Right lobe of liver (tissue), 6 donors: ENCODE data around the gene ECI1. TPM values are rescaled to one million over a fixed set of nuclear protein-coding genes. Genes with fewer than 3 reads are reported as not detected.

Experiments
- ATAC-seq, 4 donors: fragments of 200-7000 bp; cut with Tn5 transposase; one replicate each; pipeline ENCODE4 v1.9.1; 2020; ENCODE audit warnings: mild to moderate bottlenecking in 4 of 4, moderate library complexity in 4 of 4
- DNase-seq, 3 donors: peaks; one replicate each; pipeline ENCODE4 v3.0.0-alpha.2; 2020
- H3K27ac ChIP-seq, 3 donors: fragments of 200-600 bp; one replicate each; pipeline ENCODE4 v1.8.0; 2022
- H3K27me3 ChIP-seq, 2 donors: fragments of 200-600 bp; one replicate each; pipeline ENCODE4 v1.8.0; 2022
- H3K36me3 ChIP-seq, 4 donors: fragments of 200-600 bp; sonication (generic) in 1 of 4; one replicate each; pipeline versions ENCODE4 v1.5.1 to v1.8.0; 2017 to 2022; ENCODE audit warnings: control low read depth in 1 of 4
- H3K4me1 ChIP-seq, 4 donors: fragments of 200-600 bp; sonication (generic) in 1 of 4; one replicate each; pipeline versions ENCODE4 v1.5.1 to v1.8.0; 2017 to 2022; ENCODE audit warnings: control low read depth in 1 of 4
- H3K4me3 ChIP-seq, 3 donors: fragments of 200-600 bp; one replicate each; pipeline ENCODE4 v1.8.0; 2022
- H3K9me3 ChIP-seq, 4 donors: fragments of 200-600 bp; sonication (generic) in 1 of 4; one replicate each; pipeline versions ENCODE4 v1.5.1 to v1.8.0; 2017 to 2022; ENCODE audit warnings: control low read depth in 1 of 4
- CTCF ChIP-seq, 4 donors: fragments of 200-600 bp in 3 of 4; fragments of 450-650 bp in 1 of 4; IDR thresholded peaks; one replicate each; pipeline versions ENCODE4 v1.5.1 to v1.8.0; 2016 to 2022; ENCODE audit warnings: antibody characterized with exemption in 4 of 4, mild to moderate bottlenecking in 2 of 4
- POLR2A ChIP-seq: fragments of 450-650 bp; IDR thresholded peaks from one replicate; pipeline ENCODE4 v1.6.1; 2017; ENCODE audit warnings: antibody characterized with exemption, mild to moderate bottlenecking
- WGBS: methylation state at CpG from one replicate; pipeline ENCODE4 v1.1.6; 2018; ENCODE audit warnings: low coverage, low lambda C conversion rate; ENCODE audit not compliant: insufficient coverage; ENCODE audit errors: missing lambda C conversion rate; 5-methylcytosine and 5-hydroxymethylcytosine counted together
- intact Hi-C, 2 donors: fragments of 100-400 bp; cut with DNase I; formaldehyde crosslinking; loops; one replicate each; pipeline versions ENCODE4 v1.11.2 to v1.14.1; 2022
- total RNA-seq, 6 experiments: library from RNA; depleted of rRNA in 2 of 6; stranded (reverse); fragments of >200 nt in 2 of 6; fragmentation: NEBNext Ultra II Directional in 3 of 6; extraction: Animal tissue kit (Norgen Biotek cat#: 25700) in 3 of 6; gene quantifications; one replicate each; pipeline versions ENCODE4 v1.1.0 to v1.2.4, GENCODE V29; 2016 to 2023
- donor health status: DM: no; HTN: yes; CAD: no.
- donor health status: DM: no; HTN: no; CAD: no.
- donor health status: DM: no; HTN: no; CAD: no.
- donor health status: DM: no; HTN: yes; CAD: no.
- donor health status: DM: no; HTN: yes; CAD: no.

The ECI1 gene
- total RNA-seq, 6 experiments from 2014 or later: 68.1 to 150 (median 85.5) TPM

- Histone ChIP-seq H3K4me1 (no peaks in the 10 kb centered on the region), H3K4me3 (no peak overlapping the region), H3K27me3 (no peaks in the 10 kb centered on the region), H3K9me3 (no peaks in the 10 kb centered on the region), H3K27ac (no peak overlapping the region), H3K36me3 (no peaks in the 10 kb centered on the region)
- WGBS: 97% methylated on average over 5 of the region's 23 CpGs
- DNase-seq (no peak), ATAC-seq (no peak)
- intact Hi-C loops: no loop called here
- TF ChIP-seq CTCF (IDR thresholded peaks at IDR 0.05): no peak
Observed at GRCh38 chr16:2289282-2289681, 37.9 kb upstream of the ECI1 start.

DNA sequence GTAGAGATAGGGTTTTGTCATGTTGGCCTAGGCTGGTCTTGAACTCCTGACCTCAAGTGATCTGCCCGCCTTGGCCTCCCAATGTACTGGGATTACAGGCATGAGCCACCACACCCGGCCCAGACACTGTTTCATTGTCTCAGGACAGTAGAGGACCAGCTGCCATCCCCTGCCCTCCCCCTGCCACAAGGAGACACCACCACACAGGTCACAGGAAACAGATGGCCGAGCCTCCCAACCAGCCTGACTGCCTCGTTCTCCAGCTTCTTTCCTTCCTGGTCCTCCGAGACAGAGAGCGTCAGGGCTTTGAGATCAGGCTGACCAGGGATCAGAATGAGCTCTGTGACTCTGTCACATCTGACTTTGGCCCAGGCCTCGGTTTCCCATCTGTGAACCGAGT, 37.3 kb upstream of the ECI1 start:
- ATAC-seq (no peak), DNase-seq (no peak)
- Histone ChIP-seq H3K36me3 (no peaks in the 10 kb centered on the region), H3K27ac (no peak overlapping the region), H3K4me3 (no peak overlapping the region), H3K27me3 (no peaks in the 10 kb centered on the region), H3K9me3 (no peaks in the 10 kb centered on the region), H3K4me1 (no peaks in the 10 kb centered on the region)
- intact Hi-C loops: no loop called here
- WGBS: no CpG with 5 or more reads among the region's 8 CpGs
- TF ChIP-seq CTCF (IDR thresholded peaks at IDR 0.05) (no peak), POLR2A (no peak)

DNA sequence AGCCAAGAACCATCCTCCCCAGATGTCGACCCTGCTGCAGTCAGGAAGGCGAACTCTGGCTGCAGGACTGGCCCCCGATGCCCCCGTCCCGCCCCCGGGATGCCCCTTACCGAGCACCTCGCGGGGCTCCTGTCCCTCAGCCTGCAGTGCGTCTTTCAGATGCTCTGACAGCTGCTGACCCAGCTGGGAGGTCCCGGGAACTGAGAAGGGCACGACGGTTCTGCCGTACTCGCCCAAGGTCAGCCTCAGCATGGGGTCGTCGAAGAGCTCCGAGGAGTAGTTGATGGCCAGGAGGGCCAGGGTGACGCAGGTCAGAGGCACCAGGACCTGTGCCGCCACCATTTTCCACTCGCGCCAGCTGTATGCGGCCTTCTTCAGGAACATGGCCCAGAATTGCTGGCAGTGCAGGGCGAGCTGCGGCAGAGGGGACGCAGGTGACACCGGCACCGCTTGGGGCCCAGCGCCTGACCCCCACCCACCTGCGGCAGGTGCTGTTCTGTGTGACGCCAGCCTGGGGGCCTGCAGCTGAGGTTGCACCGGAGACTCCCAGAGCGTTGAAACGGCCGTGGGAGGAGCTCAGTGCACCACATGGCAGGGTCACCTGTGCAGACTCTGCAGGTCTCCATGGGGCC, 36.6 kb upstream of the ECI1 start:
- Histone ChIP-seq H3K4me3 (no peak overlapping the region), H3K4me1 (no peaks in the 10 kb centered on the region), H3K9me3 (no peaks in the 10 kb centered on the region), H3K36me3 (no peaks in the 10 kb centered on the region), H3K27ac (no peak overlapping the region), H3K27me3 (no peaks in the 10 kb centered on the region)
- ATAC-seq: no peak
- intact Hi-C loops: no loop called here
- WGBS: 82% methylated on average over 11 of the region's 35 CpGs
- TF ChIP-seq CTCF (IDR thresholded peaks at IDR 0.05) (no peak), POLR2A (no peak)
- DNase-seq: no peak

- no peaks in the 10 kb centered on the region for H3K9me3 ChIP-seq
- H3K36me3 ChIP-seq: no peaks in the 10 kb centered on the region
- no peaks in the 10 kb centered on the region for H3K4me1 ChIP-seq
- TF ChIP-seq CTCF (IDR thresholded peaks at IDR 0.05) (no peak), POLR2A (no peak)
- DNase-seq (no peak), ATAC-seq (no peak)
- H3K4me3 ChIP-seq: no peak overlapping the region
- WGBS: no CpG with 5 or more reads among the region's 17 CpGs
- H3K27ac ChIP-seq: no peak overlapping the region
- intact Hi-C loops: no loop called here
- H3K27me3 ChIP-seq: no peaks in the 10 kb centered on the region
Observed at GRCh38 chr16:2286550-2286949, 35.2 kb upstream of the ECI1 start.

GRCh38 chr16:2285731-2286191, 34.4 kb upstream of the ECI1 start:
- DNase-seq (no peak), ATAC-seq (peak in 1 of 4 donors; percentile 49)
- Histone ChIP-seq H3K9me3 (no peaks in the 10 kb centered on the region), H3K27me3 (no peaks in the 10 kb centered on the region), H3K36me3 (no peaks in the 10 kb centered on the region), H3K4me3 (no peak overlapping the region), H3K4me1 (no peaks in the 10 kb centered on the region), H3K27ac (no peak overlapping the region)
- WGBS: 82% methylated on average over 3 of the region's 13 CpGs
- TF ChIP-seq CTCF (IDR thresholded peaks at IDR 0.05): no peak
- TF ChIP-seq POLR2A: no peak
- intact Hi-C loops: no loop called here
